IMR-90 (cell line): ENCODE measurements around the gene VEPH1. TPM values are rescaled to one million over a fixed set of nuclear protein-coding genes. Genes with fewer than 3 reads are reported as not detected.
A peak's percentile ranks its signal among the peaks of the same experiment; 100 is the strongest.

Experiments
- ATAC-seq: fragments of 200-7000 bp; cut with Tn5 transposase; 2 replicates; pipeline ENCODE4 v1.9.1; 2020; ENCODE audit warnings: low read depth, mild to moderate bottlenecking, moderate library complexity
- BruUV-seq: library from RNA; stranded (reverse); fragments of 400-500 nt; replicated peaks from 2 replicates; lab custom pipeline; 2021; lab: Mats Ljungman, UMichigan
- CTCF ChIA-PET: fragments of 300-600 bp; formaldehyde crosslinking; extraction: SDS; loops from one replicate; lab custom pipeline; 2021; ENCODE audit warnings: antibody characterized with exemption; lab: Yijun Ruan, JAX
- POLR2A ChIA-PET: fragments of 300-600 bp; sonication (Branson Sonifier 250); formaldehyde crosslinking; loops from one replicate; lab custom pipeline; 2022; ENCODE audit warnings: antibody characterized with exemption; ENCODE audit not compliant: unreplicated experiment; lab: Charles Lee
- DNase-seq: peaks from one replicate; pipeline ENCODE4 v3.0.0; 2013
- H2AFZ ChIP-seq: replicated peaks from 2 replicates; pipeline ENCODE3; 2013; ENCODE audit warnings: low read length, mild to moderate bottlenecking; ENCODE audit not compliant: poor library complexity
- H2AK5ac ChIP-seq: 2 replicates; pipeline ENCODE4 v1.6.1; 2013; ENCODE audit warnings: low read depth, low read length, inconsistent platforms
- H2AK9ac ChIP-seq: replicated peaks from 2 replicates; pipeline ENCODE3; 2013; ENCODE audit warnings: mild to moderate bottlenecking, low read depth, low read length, moderate library complexity; ENCODE audit not compliant: poor library complexity
- H2BK120ac ChIP-seq: 2 replicates; pipeline ENCODE4 v1.6.1; 2013; ENCODE audit warnings: low read depth, low read length, inconsistent platforms
- H2BK15ac ChIP-seq: 3 replicates; pipeline ENCODE4 v1.6.1; 2013; ENCODE audit warnings: low read depth, low read length, inconsistent platforms
- H2BK20ac ChIP-seq: 2 replicates; pipeline ENCODE4 v1.6.1; 2013; ENCODE audit warnings: low read depth, mild to moderate bottlenecking, inconsistent platforms, low read length, moderate library complexity
- H2BK5ac ChIP-seq: 2 replicates; pipeline ENCODE4 v1.6.1; 2013; ENCODE audit warnings: mild to moderate bottlenecking, low read depth, low read length, inconsistent platforms; ENCODE audit not compliant: poor library complexity, severe bottlenecking
- H3K14ac ChIP-seq: replicated peaks from 2 replicates; pipeline ENCODE4 v1.6.1; 2013; ENCODE audit warnings: low read depth, low read length, inconsistent platforms
- H3K18ac ChIP-seq: 2 replicates; pipeline ENCODE4 v1.6.1; 2013; ENCODE audit warnings: low read depth, low read length, control low read depth
- H3K23ac ChIP-seq: 2 replicates; pipeline ENCODE4 v1.6.1; 2013; ENCODE audit warnings: low read depth, low read length, inconsistent platforms
- H3K27ac ChIP-seq: 2 replicates; pipeline ENCODE4 v1.5.1; 2013; ENCODE audit warnings: mild to moderate bottlenecking, control low read depth, low read length; ENCODE audit not compliant: insufficient read depth
- H3K27me3 ChIP-seq: 2 replicates; pipeline ENCODE4 v1.6.1; 2013; ENCODE audit warnings: low read length; ENCODE audit not compliant: control insufficient read depth, insufficient read depth
- H3K36me3 ChIP-seq: 2 replicates; pipeline ENCODE4 v1.6.1; 2013; ENCODE audit warnings: low read length, mixed read lengths; ENCODE audit not compliant: control insufficient read depth, insufficient read depth
- H3K4ac ChIP-seq: 2 replicates; pipeline ENCODE4 v1.6.1; 2013; ENCODE audit warnings: low read depth, low read length, inconsistent platforms
- H3K4me1 ChIP-seq: 2 replicates; pipeline ENCODE4 v1.6.1; 2013; ENCODE audit warnings: low read length, mixed read lengths; ENCODE audit not compliant: control insufficient read depth, insufficient read depth
- H3K4me2 ChIP-seq: 2 replicates; pipeline ENCODE4 v1.6.1; 2013; ENCODE audit warnings: low read depth, mild to moderate bottlenecking, control low read depth, low read length, moderate library complexity
- H3K4me3 ChIP-seq: 2 replicates; pipeline ENCODE4 v1.5.1; 2013; ENCODE audit warnings: low read depth, mild to moderate bottlenecking, control low read depth, low read length, moderate library complexity; ENCODE audit not compliant: insufficient read depth
- H3K56ac ChIP-seq: 2 replicates; pipeline ENCODE4 v1.6.1; 2013; ENCODE audit warnings: low read length, inconsistent platforms; ENCODE audit not compliant: insufficient read depth; ENCODE audit errors: extremely low read depth
- H3K79me1 ChIP-seq, 2 experiments: 2 replicates each; pipeline ENCODE4 v1.6.1; 2013; ENCODE audit warnings: low read length in 2 of 2, inconsistent platforms in 1 of 2, low read depth in 1 of 2
- H3K9ac ChIP-seq: 2 replicates; pipeline ENCODE4 v1.6.1; 2013; ENCODE audit warnings: low read depth, low read length, control low read depth
- H3K9me1 ChIP-seq: 2 replicates; pipeline ENCODE4 v1.6.1; 2013; ENCODE audit warnings: low read length, inconsistent platforms; ENCODE audit not compliant: insufficient read depth
- H3K9me3 ChIP-seq: 2 replicates; pipeline ENCODE4 v1.6.1; 2013; ENCODE audit warnings: low read length; ENCODE audit not compliant: control insufficient read depth, insufficient read depth
- H4K20me1 ChIP-seq: 2 replicates; pipeline ENCODE4 v1.6.1; 2013; ENCODE audit warnings: low read length, inconsistent platforms; ENCODE audit not compliant: insufficient read depth
- H4K5ac ChIP-seq: 2 replicates; pipeline ENCODE4 v1.6.1; 2013; ENCODE audit warnings: mild to moderate bottlenecking, low read depth, low read length, control low read depth
- H4K8ac ChIP-seq, 2 experiments: 2 replicates each; pipeline ENCODE4 v1.6.1; 2013; ENCODE audit warnings: low read depth in 2 of 2, low read length in 2 of 2, control low read depth in 1 of 2, inconsistent platforms in 1 of 2
- H4K91ac ChIP-seq: 2 replicates; pipeline ENCODE4 v1.6.1; 2013; ENCODE audit warnings: low read depth, low read length, inconsistent platforms; ENCODE audit not compliant: insufficient read depth
- BHLHE40 ChIP-seq: fragments of 150-350 bp; IDR thresholded peaks from 2 replicates; pipeline ENCODE4 v1.6.1; 2016; ENCODE audit warnings: mild to moderate bottlenecking, low read depth, low read length
- CEBPB ChIP-seq: IDR thresholded peaks from 2 replicates; pipeline ENCODE4 v1.6.1; 2012; ENCODE audit warnings: low read depth, low read length, improper control_type of control experiment
- CHD1 ChIP-seq: IDR thresholded peaks from 2 replicates; pipeline ENCODE4 v1.6.1; 2012; ENCODE audit warnings: low read depth, low read length, improper control_type of control experiment
- CTCF ChIP-seq: conservative IDR thresholded peaks from 2 replicates; pipeline ENCODE4 v1.5.1; 2012; ENCODE audit warnings: mild to moderate bottlenecking, low read depth, low read length, improper control_type of control experiment
- FOS ChIP-seq: fragments of 150-350 bp; IDR thresholded peaks from 2 replicates; pipeline ENCODE4 v1.6.1; 2016; ENCODE audit warnings: low read depth, low read length
- MAFK ChIP-seq: IDR thresholded peaks from 2 replicates; pipeline ENCODE4 v1.6.1; 2012; ENCODE audit warnings: low read depth, low read length, improper control_type of control experiment
- MAZ ChIP-seq: IDR thresholded peaks from 2 replicates; pipeline ENCODE4 v1.6.1; 2012; ENCODE audit warnings: low read depth, mild to moderate bottlenecking, low read length, improper control_type of control experiment, moderate library complexity, borderline replicate concordance
- RFX5 ChIP-seq: IDR thresholded peaks from 2 replicates; pipeline ENCODE4 v1.8.0; 2012; ENCODE audit warnings: low read depth, mild to moderate bottlenecking, low read length, moderate library complexity
- SMC3 ChIP-seq: fragments of 150-350 bp; IDR thresholded peaks from 2 replicates; pipeline ENCODE4 v1.6.1; 2016; ENCODE audit warnings: low read depth, mild to moderate bottlenecking, antibody characterized with exemption, low read length, moderate library complexity
- USF2 ChIP-seq: fragments of 150-350 bp; IDR thresholded peaks from 2 replicates; pipeline ENCODE4 v1.6.1; 2017; ENCODE audit warnings: mild to moderate bottlenecking, antibody characterized with exemption, low read length, low read depth
- WGBS, 2 experiments: methylation state at CpG; one replicate each; pipeline versions ENCODE4 v1.1.5 to v1.1.7; 2013; ENCODE audit warnings: missing lambda C conversion rate in 2 of 2; ENCODE audit not compliant: insufficient read length in 1 of 2; ENCODE audit errors: extremely low coverage in 2 of 2; 5-methylcytosine and 5-hydroxymethylcytosine counted together
- dilution Hi-C: fragments of 300-500 bp; cut with HindIII; formaldehyde crosslinking; loops from one replicate; pipeline ENCODE4 v1.14.3; 2018; ENCODE audit warnings: low sequenced_read_pairs; ENCODE audit not compliant: unreplicated experiment
- in situ Hi-C: fragments of 300-500 bp; cut with MboI; formaldehyde crosslinking; loops from 3 replicates; pipeline ENCODE4 v1.14.3; 2019; ENCODE audit warnings: low sequenced_read_pairs, inconsistent platforms, mixed read lengths
- intact Hi-C: fragments of 100-400 bp; cut with micrococcal nuclease; formaldehyde crosslinking; loops from 2 replicates; pipeline ENCODE4 v1.10.0; 2022
- polyA plus RNA-seq, 3 experiments: library from polyadenylated mRNA; depleted of rRNA; stranded (reverse); fragments of >200 nt; gene quantifications; 2 replicates each; pipeline ENCODE4 v1.2.3, GENCODE V29; 2012; ENCODE audit warnings: low replicate concordance in 1 of 3
- total RNA-seq: library from RNA; depleted of rRNA; stranded (reverse); fragments of >200 nt; gene quantifications from 2 replicates; pipeline ENCODE4 v1.2.3, GENCODE V29; 2012

Gene VEPH1
- total and polyA plus RNA-seq, 2 of the 4 experiments (the other 2 are of a cell fraction): 30.5 to 130 TPM

- in situ Hi-C loops: no loop called here
- no peak overlapping the region for H3K4me2 ChIP-seq
- H4K8ac ChIP-seq: peak overlapping the region in 1 of 2 experiments; percentile 22; a peak in 1 of 4 replicates
- no peak overlapping the region for H3K18ac ChIP-seq
- peaks cover 6% of the 10 kb centered on the region; the same call in 1 of the 2 replicates for H3K9me1 ChIP-seq
- WGBS, 2 experiments: no CpG with 5 or more reads among the region's 2 CpGs
- POLR2A ChIA-PET: no interaction called here
- dilution Hi-C loops: no loop called here
- H3K9ac ChIP-seq: no peak overlapping the region
- H3K4me3 ChIP-seq: no peak overlapping the region
- TF ChIP-seq MAZ (no peak), MAFK (no peak), USF2 (no peak), RFX5 (no peak), FOS (no peak), CHD1 (no peak), BHLHE40 (no peak), CEBPB (no peak), SMC3 (no peak), CTCF (no peak)
- H2AK5ac ChIP-seq: peak overlapping the region; percentile 86
- H3K4me1 ChIP-seq: peaks cover 2% of the 10 kb centered on the region; the same call in 1 of the 2 replicates
- no peak for DNase-seq
- 0 out of 4 replicates have a peak, but pooled peaks cover 0 to 2% of the 10 kb centered on the region in 2 experiments for H3K79me1 ChIP-seq
- H2BK120ac ChIP-seq: peak overlapping the region; percentile 69
- H3K4ac ChIP-seq: 0 out of 2 replicates have a peak overlapping the region, but pooled peaks have one; percentile 59
- H2BK5ac ChIP-seq: no peak overlapping the region
- no peak overlapping the region for H3K27ac ChIP-seq
- H4K91ac ChIP-seq: peak overlapping the region; percentile 55; the same call in 1 of the 2 replicates
- no peaks in the 10 kb centered on the region for H3K9me3 ChIP-seq
- no peak overlapping the region for H2AFZ ChIP-seq
- no peak overlapping the region for H3K56ac ChIP-seq
- no peaks in the 10 kb centered on the region for H3K36me3 ChIP-seq
- no TSS peak for BruUV-seq
- H4K20me1 ChIP-seq: no peaks in the 10 kb centered on the region
- intact Hi-C loops: loop anchor here (5.0 to 10.0 kb wide), 2 partner anchors 140 to 153 kb away; no protein-coding TSS in a partner anchor
- H3K23ac ChIP-seq: no peak overlapping the region
- H3K27me3 ChIP-seq: no peaks in the 10 kb centered on the region
- ATAC-seq: no peak
- peak overlapping the region; percentile 49; the same call in 1 of the 3 replicates for H2BK15ac ChIP-seq
- peak overlapping the region; percentile 19; the same call in 1 of the 2 replicates for H3K14ac ChIP-seq
- H2BK20ac ChIP-seq: peak overlapping the region; percentile 71; the same call in 1 of the 2 replicates
- H2AK9ac ChIP-seq: no peak overlapping the region
- CTCF ChIA-PET: no interaction called here
- no peak overlapping the region; the same call in 1 of the 2 replicates for H4K5ac ChIP-seq
These were observed 147.9 kb downstream of the VEPH1 start for GRCh38 chr3:157355276-157355675.
